Fibroblast of lung (primary cell): ENCODE results near the gene PCDHA2. TPM values are rescaled to one million over a fixed set of nuclear protein-coding genes. Genes with fewer than 3 reads are reported as not detected.

ENCODE experiments used
- DNase-seq, 2 donors: peaks; one replicate each; pipeline versions ENCODE4 v3.0.0 to v3.0.0-alpha.2; 2010; ENCODE audit warnings: low read depth in 2 of 2
- H2AFZ ChIP-seq: 2 replicates; pipeline ENCODE4 v1.5.1; 2012; ENCODE audit warnings: low read length, control low read depth, inconsistent platforms
- H3K27ac ChIP-seq: 2 replicates; pipeline ENCODE4 v1.5.1; 2011; ENCODE audit warnings: low read length, control low read depth; ENCODE audit not compliant: insufficient read depth
- H3K27me3 ChIP-seq: 2 replicates; pipeline ENCODE4 v1.5.1; 2011; ENCODE audit warnings: mild to moderate bottlenecking, low read length; ENCODE audit not compliant: control insufficient read depth, insufficient read depth
- H3K36me3 ChIP-seq: 2 replicates; pipeline ENCODE4 v1.5.1; 2011; ENCODE audit warnings: low read length; ENCODE audit not compliant: control insufficient read depth, insufficient read depth
- H3K4me1 ChIP-seq: 2 replicates; pipeline ENCODE4 v1.5.1; 2011; ENCODE audit warnings: low read length; ENCODE audit not compliant: control insufficient read depth, insufficient read depth; ENCODE audit errors: extremely low read depth
- H3K4me2 ChIP-seq: 2 replicates; pipeline ENCODE4 v1.5.1; 2011; ENCODE audit warnings: low read length, control low read depth; ENCODE audit not compliant: insufficient read depth; ENCODE audit errors: extremely low read depth
- H3K4me3 ChIP-seq, 4 experiments: fragments of 200-600 bp in 1 of 4; sonication (generic) in 1 of 4; replicated peaks in 1 of 4; 2 replicates each; pipeline ENCODE4 v1.5.1; 2011 to 2016; ENCODE audit warnings: low read length in 4 of 4, low read depth in 3 of 4, mild to moderate bottlenecking in 3 of 4, control low read depth in 2 of 4, inconsistent platforms in 1 of 4, mixed read lengths in 1 of 4; ENCODE audit not compliant: insufficient read depth in 1 of 4; ENCODE audit errors: control extremely low read depth in 1 of 4
- H3K79me2 ChIP-seq: 2 replicates; pipeline ENCODE4 v1.5.1; 2012; ENCODE audit warnings: mild to moderate bottlenecking, low read length, inconsistent platforms; ENCODE audit not compliant: control insufficient read depth, insufficient read depth
- H3K9ac ChIP-seq: 2 replicates; pipeline ENCODE4 v1.5.1; 2011; ENCODE audit warnings: mild to moderate bottlenecking, low read length, control low read depth; ENCODE audit not compliant: insufficient read depth
- H3K9me3 ChIP-seq: 2 replicates; pipeline ENCODE4 v1.5.1; 2012; ENCODE audit warnings: low read depth, low read length; ENCODE audit not compliant: control insufficient read depth, insufficient read depth
- H4K20me1 ChIP-seq: 2 replicates; pipeline ENCODE4 v1.5.1; 2011; ENCODE audit warnings: low read length; ENCODE audit not compliant: control insufficient read depth, insufficient read depth; ENCODE audit errors: extremely low read depth
- CTCF ChIP-seq, 2 donors: IDR thresholded peaks in 1 of 2; conservative IDR thresholded peaks in 1 of 2; 1 replicate in 1 of 2; 2 replicates in 1 of 2; pipeline ENCODE4 v1.5.1; 2011 to 2012; ENCODE audit warnings: low read length in 2 of 2, control low read depth in 1 of 2, inconsistent platforms in 1 of 2, low read depth in 1 of 2, mild to moderate bottlenecking in 1 of 2
- EZH2 ChIP-seq: IDR thresholded peaks from 2 replicates; pipeline ENCODE4 v1.5.1; 2012; ENCODE audit warnings: low read length, control low read depth, mild to moderate bottlenecking; ENCODE audit errors: missing control alignments
- polyA minus RNA-seq: library from RNA; depleted of rRNA, polyadenylated mRNA; stranded (reverse); fragments of >200 nt; gene quantifications from 2 replicates; pipeline ENCODE4 v1.2.3, GENCODE V29; 2011; ENCODE audit warnings: low replicate concordance
- polyA plus RNA-seq, 2 donors: library from polyadenylated mRNA; depleted of rRNA in 1 of 2; stranded (reverse) in 1 of 2; unstranded in 1 of 2; fragments of >200 nt; gene quantifications; 2 replicates each; pipeline ENCODE4 v1.2.1, GENCODE V29; 2011 to 2012; ENCODE audit warnings: missing spikeins in 1 of 2
- total RNA-seq: library from RNA; depleted of rRNA; stranded (reverse); fragments of >200 nt; gene quantifications from 2 replicates; pipeline ENCODE4 v1.2.1, GENCODE V29; 2014

The PCDHA2 gene
- total RNA-seq (under 0.01 and 0.33 TPM in 2 replicates), polyA plus RNA-seq (0.10 TPM in 1 of 2 replicates, not detected in the other), polyA minus RNA-seq (0.11 TPM in 1 of 2 replicates, not detected in the other)
- 0.19 TPM in 1 of 2 replicates, not detected in the other for polyA plus RNA-seq (2012)

- no peaks in the 10 kb centered on the region for H3K79me2 ChIP-seq
- H3K36me3 ChIP-seq, result no peaks in the 10 kb centered on the region
- H3K4me3 ChIP-seq, result peak within 1 kb of the TSS in 2 of 4 experiments; percentile 7 to 23
- DNase-seq, result peak in 1 of 2 donors; percentile 5
- no peaks in the 10 kb centered on the region for H3K27me3 ChIP-seq
- TF ChIP-seq CTCF (conservative IDR thresholded peaks at IDR 0.05 in 1 of 2, IDR thresholded peaks at IDR 0.05 in 1 of 2; ENCODE audit: low read depth in 1 of 2, low read length in 2 of 2) (peak in 1 of 2 donors; percentile 6), EZH2 (no peak)
- no peak within 1 kb of the TSS for H2AFZ ChIP-seq
- no peaks in the 10 kb centered on the region for H3K4me1 ChIP-seq
- H3K9me3 ChIP-seq, result no peaks in the 10 kb centered on the region
- H3K9ac ChIP-seq, result no peak within 1 kb of the TSS
- H4K20me1 ChIP-seq, result no peaks in the 10 kb centered on the region
- no peak within 1 kb of the TSS for H3K4me2 ChIP-seq
- H3K27ac ChIP-seq, result no peak within 1 kb of the TSS
Observed at GRCh38 chr5:140794595-140795258, at the start of gene PCDHA2. Gene PCDHA2, plus strand, starts transcription at chr5:140794852.

- Histone ChIP-seq H2AFZ (no peak overlapping the region), H3K9me3 (no peaks in the 10 kb centered on the region), H3K27ac (no peak overlapping the region), H3K27me3 (no peaks in the 10 kb centered on the region), H3K4me2 (no peak overlapping the region), H3K4me3 (no peak overlapping the region), H3K4me1 (no peaks in the 10 kb centered on the region), H3K79me2 (no peaks in the 10 kb centered on the region), H3K9ac (no peak overlapping the region), H3K36me3 (no peaks in the 10 kb centered on the region), H4K20me1 (no peaks in the 10 kb centered on the region)
- DNase-seq, result no peak
- no peak for TF ChIP-seq CTCF (conservative IDR thresholded peaks at IDR 0.05 in 1 of 2, IDR thresholded peaks at IDR 0.05 in 1 of 2; ENCODE audit: low read depth in 1 of 2, low read length in 2 of 2)
- no peak for TF ChIP-seq EZH2
Observed at GRCh38 chr5:140753561-140753960, 41.1 kb upstream of the PCDHA2 start.

- no peak for TF ChIP-seq EZH2
- no peak for TF ChIP-seq CTCF (conservative IDR thresholded peaks at IDR 0.05 in 1 of 2, IDR thresholded peaks at IDR 0.05 in 1 of 2; ENCODE audit: low read depth in 1 of 2, low read length in 2 of 2)
- Histone ChIP-seq H3K27me3 (no peaks in the 10 kb centered on the region), H3K9ac (no peak overlapping the region), H4K20me1 (no peaks in the 10 kb centered on the region), H3K9me3 (no peaks in the 10 kb centered on the region), H3K79me2 (no peaks in the 10 kb centered on the region), H3K36me3 (no peaks in the 10 kb centered on the region), H2AFZ (no peak overlapping the region), H3K4me1 (no peaks in the 10 kb centered on the region), H3K4me2 (no peak overlapping the region), H3K4me3 (no peak overlapping the region), H3K27ac (no peak overlapping the region)
- DNase-seq, result peak in 1 of 2 donors; percentile 3
Observed at GRCh38 chr5:140764177-140764973, 30.3 kb upstream of the PCDHA2 start.
